OCI-LY7 (cell line): ENCODE results near the gene GSN. TPM values are rescaled to one million over a fixed set of nuclear protein-coding genes. Genes with fewer than 3 reads are reported as not detected.

Source experiments
- BruUV-seq: library from RNA; stranded (reverse); fragments of 400-500 nt; replicated peaks from 2 replicates; lab custom pipeline; 2021; lab: Mats Ljungman, UMichigan
- CTCF ChIA-PET: fragments of 300-600 bp; sonication (Branson Sonifier 250); formaldehyde crosslinking; loops from one replicate; lab custom pipeline; 2022; ENCODE audit warnings: antibody characterized with exemption; ENCODE audit not compliant: unreplicated experiment; lab: Charles Lee
- POLR2A ChIA-PET: fragments of 300-600 bp; sonication (Branson Sonifier 250); formaldehyde crosslinking; loops from one replicate; lab custom pipeline; 2022; ENCODE audit warnings: antibody characterized with exemption; lab: Charles Lee
- DNase-seq: peaks from one replicate; pipeline ENCODE4 v3.0.0-alpha.2; 2015; ENCODE audit warnings: low spot score
- H2AFZ ChIP-seq: fragments of 200-600 bp; sonication (generic), shearing (Covaris generic); 2 replicates; pipeline ENCODE4 v1.6.1; 2014; ENCODE audit warnings: mild to moderate bottlenecking, antibody characterized with exemption, low read length, moderate library complexity
- H3K27ac ChIP-seq: fragments of 200-600 bp; sonication (generic); 2 replicates; pipeline ENCODE4 v1.5.1; 2014; ENCODE audit warnings: mixed run types, low read depth, mild to moderate bottlenecking, moderate library complexity, low read length, inconsistent platforms; ENCODE audit not compliant: poor library complexity, severe bottlenecking
- H3K36me3 ChIP-seq: fragments of 200-600 bp; sonication (generic); 2 replicates; pipeline ENCODE4 v1.6.1; 2014; ENCODE audit warnings: mild to moderate bottlenecking, antibody characterized with exemption, low read length, moderate library complexity, mixed read lengths; ENCODE audit not compliant: insufficient read depth
- H3K4me1 ChIP-seq: fragments of 200-600 bp; sonication (generic); 2 replicates; pipeline ENCODE4 v1.5.1; 2014; ENCODE audit warnings: mild to moderate bottlenecking, low read length; ENCODE audit not compliant: insufficient read depth, poor library complexity, severe bottlenecking
- H3K4me2 ChIP-seq: fragments of 200-600 bp; sonication (generic); 2 replicates; pipeline ENCODE4 v1.6.1; 2014; ENCODE audit warnings: mild to moderate bottlenecking, low read length
- H3K4me3 ChIP-seq: fragments of 200-600 bp; sonication (generic); 2 replicates; pipeline ENCODE4 v1.5.1; 2014; ENCODE audit warnings: mild to moderate bottlenecking, low read depth, low read length; ENCODE audit not compliant: poor library complexity, severe bottlenecking
- H3K79me2 ChIP-seq: fragments of 200-600 bp; sonication (generic); 2 replicates; pipeline ENCODE4 v1.6.1; 2016; ENCODE audit warnings: low read depth, mild to moderate bottlenecking, low read length, moderate library complexity, mixed read lengths; ENCODE audit not compliant: insufficient read depth
- H3K9me2 ChIP-seq: fragments of 200-600 bp; sonication (generic); 2 replicates; pipeline ENCODE4 v1.6.1; 2016; ENCODE audit warnings: mild to moderate bottlenecking, low read length, mixed read lengths; ENCODE audit not compliant: insufficient read depth
- H3K9me3 ChIP-seq: fragments of 200-600 bp; sonication (generic); 2 replicates; pipeline ENCODE4 v1.6.1; 2014; ENCODE audit warnings: mild to moderate bottlenecking, mixed run types, low read length, mixed read lengths
- H4K20me1 ChIP-seq: fragments of 200-600 bp; sonication (generic); 2 replicates; pipeline ENCODE4 v1.6.1; 2014; ENCODE audit warnings: mild to moderate bottlenecking, antibody characterized with exemption, low read length, moderate library complexity, mixed read lengths; ENCODE audit not compliant: insufficient read depth
- EZH2phosphoT487 ChIP-seq: fragments of 200-600 bp; sonication (generic); IDR thresholded peaks from 2 replicates; pipeline ENCODE4 v1.6.1; 2018; ENCODE audit warnings: low read depth, borderline replicate concordance, mild to moderate bottlenecking, mixed run types, antibody characterized with exemption, low read length, moderate library complexity, mixed read lengths
- intact Hi-C: fragments of 100-400 bp; cut with micrococcal nuclease; formaldehyde crosslinking; loops from one replicate; pipeline ENCODE4 v1.10.0; 2022; ENCODE audit not compliant: unreplicated experiment
- total RNA-seq, 2 experiments: library from RNA; depleted of rRNA in 1 of 2; stranded (reverse); fragments of >200 nt in 1 of 2; shearing (Covaris generic) in 1 of 2; gene quantifications; 2 replicates each; pipeline ENCODE4 v1.2.3, GENCODE V29; 2014 to 2022
- TF ChIP-seq, protein P1 (sequence below): fragments of 200-600 bp; sonication (generic); conservative IDR thresholded peaks from 2 replicates; pipeline ENCODE4 v1.5.1; 2014; ENCODE audit warnings: mild to moderate bottlenecking, antibody characterized with exemption, low read length, moderate library complexity, mixed read lengths

The GSN gene
- total RNA-seq, 2 experiments from 2014 or later, result 13.4 to 16.3 TPM

DNA sequence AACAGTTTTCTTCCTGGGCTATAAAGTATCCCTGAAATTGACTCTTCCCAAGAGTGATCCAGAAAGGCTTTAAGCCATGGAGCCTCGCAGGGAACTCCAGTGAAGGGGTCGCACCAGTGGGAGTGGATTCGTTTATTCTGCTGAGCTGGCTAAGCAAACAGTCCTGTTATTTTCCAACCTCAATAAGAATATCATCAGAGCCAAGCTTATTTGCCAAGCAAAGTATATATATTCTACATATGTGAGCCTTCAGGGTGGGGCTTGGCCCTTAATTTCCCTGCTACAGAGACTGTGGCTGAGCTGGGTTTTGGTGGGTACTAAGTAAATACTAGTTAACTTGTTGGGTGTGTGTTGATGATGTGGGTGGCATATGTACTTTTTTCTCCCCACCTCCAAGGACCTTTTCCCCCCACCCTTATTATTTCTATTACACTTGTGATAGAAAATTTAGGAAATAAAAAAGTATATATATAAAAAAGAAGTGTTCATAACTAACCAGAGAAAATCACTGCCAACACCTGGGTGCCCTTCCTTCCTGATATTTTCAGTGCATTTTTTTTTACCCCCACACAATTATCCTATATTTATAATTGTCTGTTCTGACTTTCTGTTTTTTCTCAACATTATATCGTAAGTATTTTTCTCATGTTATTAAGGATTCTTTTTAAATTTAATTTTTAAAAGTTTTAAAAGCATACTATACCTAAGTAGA, 5.3 kb downstream of the GSN start:
- H3K4me1 ChIP-seq, result peaks cover 3% of the 10 kb centered on the region
- no peak overlapping the region for H3K4me2 ChIP-seq
- no peaks in the 10 kb centered on the region for H3K79me2 ChIP-seq
- POLR2A ChIA-PET, result interaction anchor here (0.9 kb wide), 1 partner anchor 21 kb away, joined by 5 read pairs; no protein-coding TSS in a partner anchor
- intact Hi-C loops, result no loop called here
- H3K36me3 ChIP-seq, result no peaks in the 10 kb centered on the region
- H2AFZ ChIP-seq, result no peak overlapping the region
- CTCF ChIA-PET, result no interaction called here
- no TSS peak for BruUV-seq
- no peaks in the 10 kb centered on the region for H3K9me2 ChIP-seq
- no peaks in the 10 kb centered on the region for H3K9me3 ChIP-seq
- DNase-seq, result no peak
- TF ChIP-seq, protein P1, sequence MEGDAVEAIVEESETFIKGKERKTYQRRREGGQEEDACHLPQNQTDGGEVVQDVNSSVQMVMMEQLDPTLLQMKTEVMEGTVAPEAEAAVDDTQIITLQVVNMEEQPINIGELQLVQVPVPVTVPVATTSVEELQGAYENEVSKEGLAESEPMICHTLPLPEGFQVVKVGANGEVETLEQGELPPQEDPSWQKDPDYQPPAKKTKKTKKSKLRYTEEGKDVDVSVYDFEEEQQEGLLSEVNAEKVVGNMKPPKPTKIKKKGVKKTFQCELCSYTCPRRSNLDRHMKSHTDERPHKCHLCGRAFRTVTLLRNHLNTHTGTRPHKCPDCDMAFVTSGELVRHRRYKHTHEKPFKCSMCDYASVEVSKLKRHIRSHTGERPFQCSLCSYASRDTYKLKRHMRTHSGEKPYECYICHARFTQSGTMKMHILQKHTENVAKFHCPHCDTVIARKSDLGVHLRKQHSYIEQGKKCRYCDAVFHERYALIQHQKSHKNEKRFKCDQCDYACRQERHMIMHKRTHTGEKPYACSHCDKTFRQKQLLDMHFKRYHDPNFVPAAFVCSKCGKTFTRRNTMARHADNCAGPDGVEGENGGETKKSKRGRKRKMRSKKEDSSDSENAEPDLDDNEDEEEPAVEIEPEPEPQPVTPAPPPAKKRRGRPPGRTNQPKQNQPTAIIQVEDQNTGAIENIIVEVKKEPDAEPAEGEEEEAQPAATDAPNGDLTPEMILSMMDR, result no peak
- TF ChIP-seq EZH2phosphoT487, result no peak
- no peak overlapping the region for H3K4me3 ChIP-seq
- no peaks in the 10 kb centered on the region for H4K20me1 ChIP-seq
- H3K27ac ChIP-seq, result no peak overlapping the region

DNA sequence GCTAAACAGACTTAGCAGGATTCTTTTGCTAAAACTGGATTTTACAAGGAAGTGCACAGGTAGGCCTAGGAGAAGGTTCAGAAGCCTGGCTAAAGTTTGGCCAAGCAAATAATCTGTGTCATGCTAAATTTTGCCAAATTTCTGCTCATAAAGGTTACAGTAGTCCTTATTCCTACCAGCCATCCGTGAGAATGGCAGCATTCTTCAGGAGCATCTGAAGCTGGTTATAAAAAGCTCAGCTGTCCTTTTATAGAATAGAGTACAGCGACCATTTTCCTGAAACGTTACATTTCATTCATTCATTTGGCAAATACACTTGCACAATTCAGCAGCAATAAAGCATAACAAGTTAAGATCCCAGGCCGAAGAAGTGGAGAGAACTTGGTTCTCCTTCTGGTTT, 6.9 kb downstream of the GSN start:
- no peak overlapping the region for H3K27ac ChIP-seq
- no TSS peak for BruUV-seq
- CTCF ChIA-PET, result no interaction called here
- H3K4me3 ChIP-seq, result no peak overlapping the region
- DNase-seq, result no peak
- POLR2A ChIA-PET, result interaction anchor here (1.3 kb wide), 1 partner anchor 22 kb away, joined by 4 read pairs; no protein-coding TSS in a partner anchor
- H3K4me1 ChIP-seq, result no peaks in the 10 kb centered on the region
- no peak overlapping the region for H3K4me2 ChIP-seq
- no peaks in the 10 kb centered on the region for H4K20me1 ChIP-seq
- H3K79me2 ChIP-seq, result no peaks in the 10 kb centered on the region
- H3K36me3 ChIP-seq, result no peaks in the 10 kb centered on the region
- TF ChIP-seq, protein P1, result no peak
- TF ChIP-seq EZH2phosphoT487, result no peak
- no peak overlapping the region for H2AFZ ChIP-seq
- H3K9me3 ChIP-seq, result no peaks in the 10 kb centered on the region
- H3K9me2 ChIP-seq, result no peaks in the 10 kb centered on the region
- intact Hi-C loops, result no loop called here
